Fibroblast of pulmonary artery (primary cell): ENCODE results near the gene AGAP1.

Experiments used
- DNase-seq: peaks from one replicate; pipeline ENCODE4 v3.0.0-alpha.2; 2010; ENCODE audit warnings: low read depth
- H3K4me3 ChIP-seq: replicated peaks from 2 replicates; pipeline ENCODE4 v1.5.1; 2011; ENCODE audit warnings: low read depth, mild to moderate bottlenecking, control low read depth, low read length, moderate library complexity
- CTCF ChIP-seq: IDR thresholded peaks from 2 replicates; pipeline ENCODE4 v1.5.1; 2011; ENCODE audit warnings: mild to moderate bottlenecking, control low read depth, low read length, inconsistent platforms; ENCODE audit errors: missing control alignments

Gene AGAP1

GRCh38 chr2:235923859-235924674 is 430.2 kb downstream of the AGAP1 start:
- H3K4me3 ChIP-seq: no peak overlapping the region
- DNase-seq: no peak
- TF ChIP-seq CTCF: no peak

- no peak overlapping the region for H3K4me3 ChIP-seq
- DNase-seq: no peak
- no peak for TF ChIP-seq CTCF
Measured at GRCh38 chr2:235924675-235925063, 430.8 kb downstream of the AGAP1 start.

- no peak overlapping the region for H3K4me3 ChIP-seq
- DNase-seq: no peak
- no peak for TF ChIP-seq CTCF
Measured at GRCh38 chr2:235925250-235925919, 431.5 kb downstream of the AGAP1 start.

GRCh38 chr2:235926229-235926628 is 432.4 kb downstream of the AGAP1 start:
- TF ChIP-seq CTCF: no peak
- no peak for DNase-seq
- no peak overlapping the region for H3K4me3 ChIP-seq

- no peak for DNase-seq
- H3K4me3 ChIP-seq: no peak overlapping the region
- TF ChIP-seq CTCF: no peak
Measured at GRCh38 chr2:235928751-235929370, 435.0 kb downstream of the AGAP1 start.

- no peak overlapping the region for H3K4me3 ChIP-seq
- TF ChIP-seq CTCF: no peak
- no peak for DNase-seq
Measured at GRCh38 chr2:235930701-235931100, 436.9 kb downstream of the AGAP1 start.
